ENCODE results near the gene CSRP1. TPM values are rescaled to one million over a fixed set of nuclear protein-coding genes. Genes with fewer than 3 reads are reported as not detected.

The CSRP1 gene
- total RNA-seq, 1 experiment from 2014 or later = 94.4 TPM

DNA sequence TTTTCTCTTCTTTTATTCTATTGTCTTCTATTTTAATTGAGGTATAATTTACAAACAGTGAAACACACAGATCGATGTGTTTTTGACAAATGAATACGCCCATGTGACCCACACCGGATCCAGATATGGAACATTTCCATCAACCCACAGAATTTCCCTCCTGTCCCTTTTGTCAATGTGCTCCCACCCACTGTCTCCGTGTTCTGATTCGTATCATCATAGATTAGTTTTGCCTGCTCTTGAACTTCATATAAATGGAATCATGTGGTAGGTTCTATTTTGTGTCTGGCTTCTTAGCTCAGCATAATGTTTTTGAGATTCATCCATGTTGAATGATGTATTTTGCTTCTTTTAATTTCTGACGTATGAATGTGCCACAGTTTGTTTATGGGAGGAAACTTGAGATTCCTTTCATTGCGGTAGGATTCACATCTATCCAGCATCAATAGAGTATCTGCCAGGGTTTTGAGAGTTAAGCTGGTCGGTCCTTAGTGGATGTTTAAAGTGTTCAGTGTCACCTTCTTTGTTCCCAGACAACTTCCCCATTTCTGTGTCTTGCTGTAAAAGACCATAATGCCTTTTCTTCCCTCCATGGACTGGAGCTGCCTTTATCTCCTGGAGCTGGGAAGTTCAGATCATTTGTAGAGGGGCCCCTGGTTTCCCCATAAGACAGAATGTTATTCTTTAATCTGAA is 46.7 kb upstream of the CSRP1 start:
- ChIA-PET POLR2A (no interaction called here), CTCF (no interaction called here)
- Histone ChIP-seq H3K4me3 (ENCODE audit: low read depth in 2 of 2, low read length in 2 of 2) (no peak overlapping the region), H3K27me3 (ENCODE audit: control insufficient read depth, insufficient read depth, low read length) (no peaks in the 10 kb centered on the region), H3K4me1 (ENCODE audit: control insufficient read depth, insufficient read depth, low read length) (0 out of 2 replicates have a peak, but pooled peaks cover 4% of the 10 kb centered on the region), H3K36me3 (ENCODE audit: control insufficient read depth, insufficient read depth, low read length) (no peaks in the 10 kb centered on the region), H3K9me3 (ENCODE audit: control insufficient read depth, insufficient read depth, low read depth, low read length) (no peaks in the 10 kb centered on the region), H3K27ac (ENCODE audit: low read length) (no peak overlapping the region)
- intact Hi-C loops (cut with micrococcal nuclease; ENCODE audit: unreplicated experiment) = no loop called here
- TF ChIP-seq TCF7L2 (IDR thresholded peaks at IDR 0.05; ENCODE audit: low read depth, low read length) = no peak
- TF ChIP-seq SIN3A (IDR thresholded peaks at IDR 0.05; ENCODE audit: borderline replicate concordance, insufficient read depth, low read depth, low read length) = no peak
- TF ChIP-seq POLR2AphosphoS5 (IDR thresholded peaks at IDR 0.05; ENCODE audit: low read depth, low read length) = no peak
- no peak for TF ChIP-seq REST (IDR thresholded peaks at IDR 0.05; ENCODE audit: insufficient read depth in 1 of 2, low read depth in 2 of 2, low read length in 1 of 2)
- TF ChIP-seq, protein P1, sequence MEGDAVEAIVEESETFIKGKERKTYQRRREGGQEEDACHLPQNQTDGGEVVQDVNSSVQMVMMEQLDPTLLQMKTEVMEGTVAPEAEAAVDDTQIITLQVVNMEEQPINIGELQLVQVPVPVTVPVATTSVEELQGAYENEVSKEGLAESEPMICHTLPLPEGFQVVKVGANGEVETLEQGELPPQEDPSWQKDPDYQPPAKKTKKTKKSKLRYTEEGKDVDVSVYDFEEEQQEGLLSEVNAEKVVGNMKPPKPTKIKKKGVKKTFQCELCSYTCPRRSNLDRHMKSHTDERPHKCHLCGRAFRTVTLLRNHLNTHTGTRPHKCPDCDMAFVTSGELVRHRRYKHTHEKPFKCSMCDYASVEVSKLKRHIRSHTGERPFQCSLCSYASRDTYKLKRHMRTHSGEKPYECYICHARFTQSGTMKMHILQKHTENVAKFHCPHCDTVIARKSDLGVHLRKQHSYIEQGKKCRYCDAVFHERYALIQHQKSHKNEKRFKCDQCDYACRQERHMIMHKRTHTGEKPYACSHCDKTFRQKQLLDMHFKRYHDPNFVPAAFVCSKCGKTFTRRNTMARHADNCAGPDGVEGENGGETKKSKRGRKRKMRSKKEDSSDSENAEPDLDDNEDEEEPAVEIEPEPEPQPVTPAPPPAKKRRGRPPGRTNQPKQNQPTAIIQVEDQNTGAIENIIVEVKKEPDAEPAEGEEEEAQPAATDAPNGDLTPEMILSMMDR (IDR thresholded peaks at IDR 0.05) = no peak
- ATAC-seq (no peak), DNase-seq (ENCODE audit: low read depth, low spot score) (no peak)
- in situ Hi-C loops (cut with HindIII; ENCODE audit: low pct_unique_long_range_greater_than_20kb, low sequenced_read_pairs) = no loop called here
- BruUV-seq (replicated peaks) = no TSS peak

GRCh38 chr1:201552941-201553351 is 46.0 kb upstream of the CSRP1 start:
- DNase-seq (ENCODE audit: low read depth, low spot score) (no peak), ATAC-seq (peak; percentile 59; the same call in 1 of the 2 replicates)
- no peak overlapping the region for H3K27ac ChIP-seq (ENCODE audit: low read length)
- 0 out of 2 replicates have a peak, but pooled peaks cover 4% of the 10 kb centered on the region for H3K4me1 ChIP-seq (ENCODE audit: control insufficient read depth, insufficient read depth, low read length)
- POLR2A ChIA-PET = no interaction called here
- H3K36me3 ChIP-seq (ENCODE audit: control insufficient read depth, insufficient read depth, low read length) = no peaks in the 10 kb centered on the region
- no TSS peak for BruUV-seq (replicated peaks)
- CTCF ChIA-PET = no interaction called here
- H3K4me3 ChIP-seq (ENCODE audit: low read depth in 2 of 2, low read length in 2 of 2) = no peak overlapping the region
- intact Hi-C loops (cut with micrococcal nuclease; ENCODE audit: unreplicated experiment) (no loop called here), in situ Hi-C loops (cut with HindIII; ENCODE audit: low pct_unique_long_range_greater_than_20kb, low sequenced_read_pairs) (no loop called here)
- no peaks in the 10 kb centered on the region for H3K9me3 ChIP-seq (ENCODE audit: control insufficient read depth, insufficient read depth, low read depth, low read length)
- TF ChIP-seq SIN3A (IDR thresholded peaks at IDR 0.05; ENCODE audit: borderline replicate concordance, insufficient read depth, low read depth, low read length) (no peak), REST (IDR thresholded peaks at IDR 0.05; ENCODE audit: insufficient read depth in 1 of 2, low read depth in 2 of 2, low read length in 1 of 2) (no peak), POLR2AphosphoS5 (IDR thresholded peaks at IDR 0.05; ENCODE audit: low read depth, low read length) (no peak), TCF7L2 (IDR thresholded peaks at IDR 0.05; ENCODE audit: low read depth, low read length) (no peak)
- TF ChIP-seq, protein P1 (IDR thresholded peaks at IDR 0.05) = no peak
- no peaks in the 10 kb centered on the region for H3K27me3 ChIP-seq (ENCODE audit: control insufficient read depth, insufficient read depth, low read length)

All from Panc1 (cell line).